ENCODE data around the gene ADI1. TPM values are rescaled to one million over a fixed set of nuclear protein-coding genes. Genes with fewer than 3 reads are reported as not detected.
A peak's percentile ranks its signal among the peaks of the same experiment; 100 is the strongest.

The ADI1 gene
- total and polyA plus RNA-seq, 12 donors, result 50.0 to 160 (median 103) TPM

DNA sequence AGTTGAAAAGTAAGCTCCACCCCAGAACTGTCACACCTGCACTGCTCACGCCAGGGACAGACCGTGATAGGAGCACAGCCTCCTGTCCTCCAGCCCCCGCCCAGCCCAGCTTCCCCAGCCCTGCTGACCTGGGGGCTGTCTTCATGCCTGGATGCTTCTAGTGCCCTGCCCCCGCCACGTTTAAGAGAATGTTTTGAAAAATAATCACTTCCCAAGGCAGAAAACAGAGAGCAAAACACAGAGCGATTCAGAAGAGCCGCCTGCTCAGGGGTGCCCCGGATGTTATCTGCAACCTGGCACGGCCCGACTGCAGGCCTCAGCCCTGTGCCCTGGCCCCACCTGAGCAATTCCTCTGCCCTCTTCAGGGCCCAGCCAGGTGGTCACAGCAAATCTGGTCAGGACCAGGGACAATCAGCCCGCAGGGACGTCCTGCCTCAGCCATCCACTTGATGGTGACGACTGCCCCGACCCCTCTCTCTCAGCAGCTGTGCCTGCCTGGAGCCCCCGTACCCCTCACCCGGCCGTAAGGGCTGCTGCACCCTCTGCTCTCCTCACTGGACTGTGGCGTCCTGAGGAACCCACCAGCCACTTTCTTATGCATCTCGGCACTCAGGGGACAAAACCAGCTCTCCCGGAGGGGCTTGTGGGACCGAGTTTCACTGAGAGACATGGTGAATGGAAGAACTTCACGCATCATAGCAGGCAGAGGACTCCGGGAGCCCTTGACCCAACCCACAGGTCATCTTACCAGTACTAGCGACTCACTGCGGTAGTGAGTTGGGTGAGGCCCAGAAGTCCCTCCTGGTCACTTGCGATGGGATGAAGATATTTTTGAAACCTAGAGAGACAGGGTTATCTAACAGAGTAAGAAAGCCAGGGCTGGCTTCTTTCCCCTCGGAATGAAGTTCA is 30.2 kb downstream of the ADI1 start:
- Histone ChIP-seq H3K36me3 (replicated peaks in 1 of 2) (no peaks in the 10 kb centered on the region), H3K9me3 (replicated peaks in 1 of 3) (no peaks in the 10 kb centered on the region), H3K4me1 (replicated peaks in 1 of 2) (peaks cover 0 to 6% of the 10 kb centered on the region in 2 donors), H3K4me3 (no peak overlapping the region), H3K27ac (no peak overlapping the region), H3K27me3 (no peaks in the 10 kb centered on the region)
- peak in 2 of 7 donors; percentile 8 to 52 for DNase-seq
- TF ChIP-seq POLR2A (IDR thresholded peaks at IDR 0.05), result no peak
- TF ChIP-seq, protein P1, sequence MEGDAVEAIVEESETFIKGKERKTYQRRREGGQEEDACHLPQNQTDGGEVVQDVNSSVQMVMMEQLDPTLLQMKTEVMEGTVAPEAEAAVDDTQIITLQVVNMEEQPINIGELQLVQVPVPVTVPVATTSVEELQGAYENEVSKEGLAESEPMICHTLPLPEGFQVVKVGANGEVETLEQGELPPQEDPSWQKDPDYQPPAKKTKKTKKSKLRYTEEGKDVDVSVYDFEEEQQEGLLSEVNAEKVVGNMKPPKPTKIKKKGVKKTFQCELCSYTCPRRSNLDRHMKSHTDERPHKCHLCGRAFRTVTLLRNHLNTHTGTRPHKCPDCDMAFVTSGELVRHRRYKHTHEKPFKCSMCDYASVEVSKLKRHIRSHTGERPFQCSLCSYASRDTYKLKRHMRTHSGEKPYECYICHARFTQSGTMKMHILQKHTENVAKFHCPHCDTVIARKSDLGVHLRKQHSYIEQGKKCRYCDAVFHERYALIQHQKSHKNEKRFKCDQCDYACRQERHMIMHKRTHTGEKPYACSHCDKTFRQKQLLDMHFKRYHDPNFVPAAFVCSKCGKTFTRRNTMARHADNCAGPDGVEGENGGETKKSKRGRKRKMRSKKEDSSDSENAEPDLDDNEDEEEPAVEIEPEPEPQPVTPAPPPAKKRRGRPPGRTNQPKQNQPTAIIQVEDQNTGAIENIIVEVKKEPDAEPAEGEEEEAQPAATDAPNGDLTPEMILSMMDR (IDR thresholded peaks at IDR 0.05), result no peak
- 67 to 78% (median 74%) methylated on average over 20 to 27 of the region's 27 CpGs for WGBS, 4 donors
- intact Hi-C loops (cut with DNase I), result no loop called here

DNA sequence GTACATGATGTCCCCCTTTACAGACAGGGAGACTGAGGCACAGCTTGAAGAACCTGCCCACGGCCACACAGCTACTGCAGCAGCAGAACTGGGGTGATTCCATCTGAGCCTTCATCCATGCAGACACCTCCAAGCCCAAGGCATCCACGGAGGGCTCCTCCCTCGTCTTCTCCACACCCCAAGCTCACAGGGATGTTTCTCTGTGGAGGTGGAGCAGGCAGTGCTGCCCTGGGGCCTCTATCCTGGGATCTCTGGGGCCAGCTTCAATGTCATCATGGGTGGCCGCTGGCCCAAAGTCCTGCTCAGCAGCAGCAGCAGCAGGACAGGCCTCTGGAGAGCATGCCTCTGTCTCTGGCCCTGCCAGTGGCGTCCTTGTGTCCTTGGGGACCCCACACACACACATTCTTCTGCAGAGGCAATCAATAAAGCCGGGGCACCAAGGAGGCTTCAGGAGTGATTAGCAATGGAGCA is 31.2 kb downstream of the ADI1 start:
- WGBS, 4 donors, result 66 to 93% (median 80%) methylated on average over 3 to 6 of the region's 6 CpGs
- peak in 2 of 7 donors; percentile 10 to 48 for DNase-seq
- H3K27ac ChIP-seq, result no peak overlapping the region

DNA sequence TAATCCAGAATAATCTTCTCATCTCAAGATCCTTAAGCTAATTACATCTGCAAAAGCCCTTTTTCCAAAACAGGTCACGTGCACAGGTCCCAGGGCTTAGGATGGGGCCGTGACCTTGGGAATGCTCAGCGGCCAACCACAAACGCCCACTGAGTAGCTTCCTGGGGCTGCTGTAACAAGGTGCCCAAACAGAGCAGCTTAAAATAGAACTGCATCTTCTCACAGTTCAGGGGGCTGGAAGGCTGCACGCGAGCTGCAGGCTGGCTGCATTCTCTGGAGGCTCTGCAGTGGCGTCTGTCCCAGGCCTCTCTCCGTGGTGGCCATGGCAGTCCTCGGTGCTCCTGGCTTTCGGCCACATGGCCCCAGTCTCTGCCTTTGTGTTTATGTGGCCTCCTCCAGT is 31.9 kb downstream of the ADI1 start:
- no peaks in the 10 kb centered on the region for H3K9me3 ChIP-seq (replicated peaks in 1 of 3)
- no peak for TF ChIP-seq POLR2A (IDR thresholded peaks at IDR 0.05)
- TF ChIP-seq, protein P1 (IDR thresholded peaks at IDR 0.05), result no peak
- DNase-seq, result peak in 1 of 7 donors; percentile 54
- intact Hi-C loops (cut with DNase I), result no loop called here
- no peaks in the 10 kb centered on the region for H3K27me3 ChIP-seq
- H3K27ac ChIP-seq, result no peak overlapping the region
- 40 to 53% (median 47%) methylated on average over 9 to 10 of the region's 10 CpGs for WGBS, 4 donors
- H3K4me3 ChIP-seq, result no peak overlapping the region
- no peaks in the 10 kb centered on the region for H3K36me3 ChIP-seq (replicated peaks in 1 of 2)
- H3K4me1 ChIP-seq (replicated peaks in 1 of 2), result no peaks in the 10 kb centered on the region

More for the DNA sequence above, 31.2 kb downstream of the ADI1 start:
- intact Hi-C loops (cut with DNase I), result no loop called here
- H3K27me3 ChIP-seq, result no peaks in the 10 kb centered on the region
- no peaks in the 10 kb centered on the region for H3K4me1 ChIP-seq (replicated peaks in 1 of 2)
- H3K36me3 ChIP-seq (replicated peaks in 1 of 2), result no peaks in the 10 kb centered on the region
- no peak overlapping the region for H3K4me3 ChIP-seq
- H3K9me3 ChIP-seq (replicated peaks in 1 of 3), result no peaks in the 10 kb centered on the region
- TF ChIP-seq, protein P1 (IDR thresholded peaks at IDR 0.05), result no peak
- no peak for TF ChIP-seq POLR2A (IDR thresholded peaks at IDR 0.05)

- TF ChIP-seq POLR2A (IDR thresholded peaks at IDR 0.05), result no peak
- TF ChIP-seq, protein P1 (IDR thresholded peaks at IDR 0.05), result no peak
- Histone ChIP-seq H3K36me3 (replicated peaks in 1 of 2) (no peaks in the 10 kb centered on the region), H3K4me3 (no peak overlapping the region), H3K27ac (no peak overlapping the region), H3K9me3 (replicated peaks in 1 of 3) (no peaks in the 10 kb centered on the region), H3K27me3 (no peaks in the 10 kb centered on the region), H3K4me1 (replicated peaks in 1 of 2) (no peaks in the 10 kb centered on the region)
- DNase-seq, result peak in 2 of 7 donors; percentile 16 to 45
- WGBS, 4 donors, result 78 to 89% (median 85%) methylated on average over 7 to 9 of the region's 9 CpGs
- intact Hi-C loops (cut with DNase I), result no loop called here
These were observed 32.3 kb downstream of the ADI1 start for GRCh38 chr2:3487028-3487425.

Measured in adrenal gland (tissue), 12 donors.